HG02571 (cell line): ENCODE data around the gene LAMC2.
"Not testable (repeated sequence)": the region's sequence is repeated elsewhere in the genome, so short reads cannot be mapped to it uniquely, and the experiment has no call there.

ENCODE experiments used
- ATAC-seq: cut with Tn5 transposase; IDR thresholded peaks from one replicate; pipeline ENCODE4 v1.9.1; 2021; ENCODE audit warnings: mild to moderate bottlenecking, moderate library complexity; ENCODE audit not compliant: unreplicated experiment

Gene LAMC2

DNA sequence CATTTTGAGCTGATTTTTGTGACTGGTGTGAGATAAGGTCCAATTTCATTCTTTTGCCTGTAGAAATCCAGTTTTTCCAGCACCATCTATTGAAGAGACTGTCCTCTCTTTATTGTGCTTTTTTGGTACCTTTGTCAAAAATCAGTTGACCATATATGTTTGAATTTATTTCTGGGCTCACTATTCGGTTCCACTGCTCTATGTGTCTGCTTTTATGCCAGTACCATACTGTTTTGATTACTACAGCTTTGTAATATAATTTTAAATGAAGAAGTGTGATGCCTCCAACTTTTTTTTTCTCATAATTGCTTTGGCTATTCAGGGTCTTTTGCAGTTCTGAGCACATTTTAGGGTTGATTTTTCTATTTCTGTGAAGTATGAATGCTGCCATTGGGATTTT lies 69.0 kb downstream of the LAMC2 start:
- no peak for ATAC-seq

DNA sequence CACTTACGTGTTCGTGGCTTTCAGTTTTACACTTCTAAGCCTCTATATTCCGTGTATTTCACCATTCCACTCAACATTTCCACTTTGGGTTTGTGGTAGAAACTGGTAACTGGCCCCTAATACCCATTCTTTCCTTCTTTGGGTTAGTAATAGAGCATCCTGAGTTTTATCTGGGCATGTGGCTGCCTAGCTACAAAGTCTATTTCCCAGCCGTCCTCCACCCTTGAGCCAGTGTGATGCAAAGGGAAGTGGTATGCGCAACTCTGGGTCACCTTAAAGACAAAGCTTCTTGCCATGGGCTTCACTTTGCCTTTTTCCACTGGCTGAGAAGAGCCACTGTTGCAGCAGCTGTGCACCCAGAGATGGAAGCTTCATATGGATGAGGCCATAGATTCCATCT lies 73.9 kb downstream of the LAMC2 start:
- no peak for ATAC-seq

DNA sequence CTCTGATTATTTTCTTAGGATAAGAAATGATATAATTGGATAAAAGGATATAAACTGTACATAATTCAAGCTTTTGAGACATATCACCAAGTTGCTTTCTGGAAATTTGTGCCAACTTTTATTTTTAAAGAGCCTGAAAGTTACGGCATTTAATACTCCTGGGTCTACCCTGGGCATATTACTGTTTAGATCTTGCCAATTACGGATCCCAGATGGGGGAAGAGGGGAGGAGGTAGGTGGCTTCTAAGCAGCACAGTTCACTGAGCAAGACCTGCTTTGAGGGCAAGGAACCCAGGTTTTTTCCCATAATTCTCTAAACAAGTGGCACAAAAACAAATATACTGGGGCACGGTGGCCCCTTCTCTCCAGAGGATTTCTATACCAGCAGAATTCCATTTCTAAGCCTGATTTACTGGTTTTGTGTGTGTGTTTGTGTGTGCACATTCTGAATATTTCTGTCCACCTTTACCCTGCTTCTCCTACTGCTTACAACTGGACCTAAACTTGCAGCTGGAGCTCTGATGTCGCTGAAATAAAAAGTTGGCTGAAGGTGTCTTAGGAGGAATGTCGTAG lies 76.7 kb downstream of the LAMC2 start:
- no peak for ATAC-seq

DNA sequence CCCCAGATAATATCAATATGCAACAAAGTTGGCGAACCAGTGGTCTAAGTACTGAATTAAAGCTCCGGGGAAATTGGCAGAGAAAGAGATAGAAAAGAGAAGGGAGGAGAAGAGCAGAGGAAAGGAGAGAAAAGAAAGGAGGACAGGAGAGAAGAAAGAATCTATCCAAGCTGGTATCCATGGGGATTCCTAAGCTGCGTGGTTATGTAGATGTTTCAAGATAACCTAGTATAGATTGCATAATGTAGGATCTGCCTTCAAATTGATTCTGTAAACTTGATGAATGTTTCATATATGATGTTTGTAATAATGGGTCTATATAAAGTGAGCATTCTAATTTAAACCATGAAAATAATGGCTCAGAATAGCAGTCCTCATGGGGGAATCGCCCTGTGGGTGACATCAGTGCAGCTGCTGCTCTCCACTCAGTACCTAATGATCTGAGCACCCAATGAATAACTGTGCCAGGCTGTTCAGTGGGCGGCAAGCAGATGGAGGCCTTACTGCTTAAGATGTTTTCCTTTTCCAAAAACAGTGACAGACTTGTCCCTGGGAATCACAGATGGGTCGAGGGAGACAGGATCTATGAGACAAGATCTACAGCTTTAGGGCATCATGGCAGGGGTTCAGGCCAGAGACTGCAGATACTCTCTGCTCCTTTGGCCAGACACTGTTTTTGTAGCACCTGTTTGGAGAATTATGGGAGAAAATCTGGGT lies 78.0 kb downstream of the LAMC2 start:
- no peak for ATAC-seq

DNA sequence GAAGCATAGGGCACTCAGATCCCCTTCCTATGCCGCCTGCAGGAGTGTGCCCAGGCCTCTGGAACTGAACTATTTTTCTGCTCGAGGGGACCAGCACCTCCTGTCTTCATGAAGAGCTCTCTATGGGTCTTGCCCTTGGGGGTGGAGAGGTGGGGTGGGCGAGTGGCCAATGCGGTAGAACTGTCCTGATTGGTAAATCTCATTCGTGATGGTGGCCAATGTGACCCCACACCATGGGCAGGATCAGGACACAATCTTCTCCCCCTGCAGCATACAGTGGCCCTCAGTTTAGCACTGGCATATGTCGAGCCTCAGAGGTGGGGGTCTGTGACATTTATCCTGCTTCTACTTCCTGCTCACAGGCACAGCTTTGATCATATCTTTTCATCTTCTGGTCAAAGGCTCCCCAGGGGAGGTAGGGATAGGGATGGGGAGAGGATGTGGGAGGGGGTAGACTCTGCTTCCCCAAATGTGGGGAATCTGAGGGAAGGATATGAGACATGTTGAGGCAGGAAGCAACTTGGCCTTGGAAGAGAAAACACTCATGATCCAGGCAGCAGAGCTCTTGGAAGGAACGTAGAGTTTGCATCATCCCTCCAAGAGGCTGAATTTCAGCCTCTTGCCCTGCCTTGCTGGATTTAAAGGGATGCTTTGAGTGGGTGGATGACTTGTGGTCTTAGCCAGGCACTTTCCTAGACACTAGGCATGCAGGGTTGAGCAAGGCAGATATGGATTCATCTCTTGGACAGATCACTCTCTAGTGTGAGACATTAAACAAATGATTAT lies 81.8 kb downstream of the LAMC2 start:
- ATAC-seq: no peak

DNA sequence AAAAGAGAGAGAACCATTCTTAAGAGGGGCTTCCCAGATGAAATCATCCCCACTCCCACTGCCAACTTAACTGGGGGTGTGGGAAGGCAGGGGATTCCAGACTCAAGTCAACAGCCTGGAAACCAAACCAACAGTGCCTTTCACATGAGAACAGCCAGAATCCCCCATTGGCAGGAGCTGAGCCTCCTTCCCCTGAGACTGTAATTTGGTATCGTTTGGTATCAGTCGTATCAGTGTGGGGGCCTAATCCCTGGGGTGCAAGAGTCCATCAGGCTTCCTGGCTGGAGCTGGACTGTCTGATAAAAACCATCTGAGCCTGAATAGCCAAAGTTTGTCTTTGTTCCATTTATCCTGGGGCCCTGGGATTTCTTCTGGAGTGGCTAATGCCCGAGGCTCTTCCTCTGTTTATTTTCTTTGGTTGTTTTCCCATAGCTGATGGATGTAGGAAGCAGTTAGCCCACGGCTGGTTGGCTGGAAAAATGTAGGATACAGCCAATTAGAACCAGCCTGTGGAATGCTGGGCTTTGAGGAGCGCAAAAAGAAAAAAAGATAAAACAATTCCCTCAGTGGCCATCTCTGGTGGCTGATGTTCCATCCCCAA lies 84.6 kb downstream of the LAMC2 start:
- ATAC-seq: no peak

DNA sequence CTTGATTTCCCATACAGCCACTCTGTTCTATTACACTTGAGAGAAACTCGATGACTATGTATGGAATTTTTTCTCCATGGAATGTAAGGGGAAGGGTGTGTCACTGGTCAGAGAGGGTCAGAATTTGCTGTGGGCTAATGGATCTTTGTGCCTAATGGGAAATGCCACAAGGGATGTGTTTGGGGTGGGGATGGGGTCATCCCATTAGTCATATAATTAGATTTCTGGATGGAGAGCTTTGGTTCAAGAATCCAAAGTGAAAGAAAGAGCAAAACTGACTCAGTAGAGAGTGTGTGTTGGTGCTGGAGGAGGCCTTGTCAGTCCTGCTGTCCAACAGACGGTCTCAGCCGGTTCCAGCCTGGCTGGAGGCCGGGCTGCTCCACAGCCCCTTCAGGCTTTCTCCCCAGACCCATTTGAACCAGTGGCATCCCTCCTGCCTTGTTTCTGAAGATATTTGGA lies 86.4 kb downstream of the LAMC2 start:
- ATAC-seq: no peak

DNA sequence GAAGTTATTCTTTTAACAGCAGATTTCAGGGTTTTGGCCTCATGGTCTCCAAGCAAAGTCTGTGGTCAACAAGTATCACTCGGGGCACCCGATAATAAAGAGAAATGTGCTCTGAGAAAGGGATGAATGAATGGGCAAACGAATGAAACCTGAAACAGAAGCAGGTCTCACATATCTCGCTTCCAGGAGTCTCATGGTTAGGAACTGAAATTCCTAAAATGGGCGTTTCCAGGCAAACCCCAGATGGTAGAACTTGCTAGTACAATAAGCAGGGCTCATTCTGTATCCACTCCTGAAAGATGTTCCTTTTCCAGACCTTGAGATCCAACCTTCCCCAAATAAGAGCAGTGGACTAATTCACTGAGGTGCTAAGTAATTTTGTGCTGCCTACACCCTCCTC lies 87.2 kb downstream of the LAMC2 start:
- no peak for ATAC-seq

DNA sequence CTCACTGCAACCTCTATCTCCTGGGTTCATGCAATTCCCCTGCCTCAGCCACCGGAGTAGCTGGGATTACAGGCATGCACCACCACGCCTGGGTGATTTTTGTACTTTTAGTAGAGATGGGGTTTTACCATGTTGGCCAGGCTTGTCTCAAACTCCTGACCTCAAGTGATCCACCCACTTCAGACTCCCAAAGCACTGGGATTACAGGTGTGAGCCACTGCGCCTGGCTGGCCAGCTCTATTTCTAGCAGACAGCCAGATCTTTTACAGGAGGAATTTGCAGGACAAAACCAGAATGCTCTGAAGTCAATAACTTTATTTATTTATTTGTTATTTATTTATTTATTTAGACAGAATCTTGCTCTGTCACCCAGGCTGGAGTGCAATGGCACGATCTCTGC lies 87.9 kb downstream of the LAMC2 start:
- ATAC-seq: not testable (repeated sequence)

DNA sequence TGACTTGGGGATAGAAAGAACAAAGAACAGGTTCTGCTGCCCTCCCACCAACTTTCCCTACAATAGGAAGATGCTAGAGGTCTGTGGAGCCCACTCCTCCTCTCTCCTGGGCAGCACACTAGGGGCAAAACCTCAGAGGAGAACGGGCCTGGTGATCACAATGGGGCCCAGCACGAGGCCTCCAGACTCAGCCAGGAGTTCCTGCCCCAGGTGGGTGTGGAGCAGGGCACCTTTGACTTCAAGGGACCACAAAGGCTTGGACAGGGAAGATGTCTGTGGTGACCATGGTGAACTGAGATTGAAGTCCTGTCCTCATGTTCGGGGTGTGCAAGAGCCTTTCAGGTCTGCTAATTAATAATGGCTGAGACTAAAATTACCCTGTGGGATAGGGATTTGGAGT lies 88.8 kb downstream of the LAMC2 start:
- ATAC-seq: no peak

DNA sequence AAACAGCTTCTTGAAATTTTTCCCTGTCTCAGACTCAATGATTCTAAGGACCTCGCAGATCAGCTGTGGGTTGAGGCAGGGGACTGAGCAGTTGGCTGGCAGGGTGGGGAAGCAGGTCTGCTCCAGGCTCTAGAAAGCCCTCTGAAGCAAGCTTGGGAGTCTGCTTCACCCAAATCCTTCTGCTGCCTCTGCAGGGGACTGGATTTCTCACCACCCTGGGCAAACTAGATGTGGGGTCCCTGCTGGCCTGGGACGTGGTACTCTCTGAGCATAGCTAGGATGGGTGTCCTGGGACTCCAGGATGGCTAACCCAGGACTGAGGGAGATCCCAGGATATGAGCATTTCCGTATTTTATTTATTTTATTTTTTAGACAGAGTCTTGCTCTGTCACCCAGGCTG lies 89.3 kb downstream of the LAMC2 start:
- no peak for ATAC-seq

DNA sequence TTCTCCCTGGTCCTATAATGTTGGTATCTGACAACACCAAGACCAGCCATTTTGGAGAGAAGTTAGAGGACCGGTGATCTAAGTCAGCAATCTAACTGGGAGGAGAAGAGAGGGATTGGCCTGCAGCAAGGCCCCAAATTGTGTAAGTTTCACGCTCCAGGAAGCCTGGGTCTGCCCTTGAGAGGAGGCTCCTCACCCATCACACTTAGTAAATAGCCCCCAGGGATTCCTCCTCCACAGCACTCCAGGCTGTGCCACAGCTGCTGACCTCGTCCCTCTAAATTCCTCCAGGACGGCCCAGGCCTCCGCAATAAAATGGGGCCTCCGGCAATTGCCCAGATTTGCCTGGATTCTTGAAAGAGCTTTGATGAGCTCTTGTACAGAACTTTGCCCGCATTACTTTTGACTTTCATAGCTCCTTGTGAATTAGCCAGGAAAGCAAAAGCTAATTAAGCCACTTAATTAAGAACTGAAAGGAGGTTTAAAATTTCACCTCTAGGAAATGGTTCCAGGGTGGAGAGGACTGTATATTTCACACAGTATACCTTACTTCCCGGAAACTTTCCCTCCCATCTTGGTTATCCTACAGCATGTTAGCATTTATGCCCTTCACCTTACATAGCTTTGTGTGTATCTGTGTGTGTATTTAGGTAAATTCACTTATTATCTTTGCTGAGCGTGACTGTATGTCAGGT lies 90.5 kb downstream of the LAMC2 start:
- no peak for ATAC-seq

DNA sequence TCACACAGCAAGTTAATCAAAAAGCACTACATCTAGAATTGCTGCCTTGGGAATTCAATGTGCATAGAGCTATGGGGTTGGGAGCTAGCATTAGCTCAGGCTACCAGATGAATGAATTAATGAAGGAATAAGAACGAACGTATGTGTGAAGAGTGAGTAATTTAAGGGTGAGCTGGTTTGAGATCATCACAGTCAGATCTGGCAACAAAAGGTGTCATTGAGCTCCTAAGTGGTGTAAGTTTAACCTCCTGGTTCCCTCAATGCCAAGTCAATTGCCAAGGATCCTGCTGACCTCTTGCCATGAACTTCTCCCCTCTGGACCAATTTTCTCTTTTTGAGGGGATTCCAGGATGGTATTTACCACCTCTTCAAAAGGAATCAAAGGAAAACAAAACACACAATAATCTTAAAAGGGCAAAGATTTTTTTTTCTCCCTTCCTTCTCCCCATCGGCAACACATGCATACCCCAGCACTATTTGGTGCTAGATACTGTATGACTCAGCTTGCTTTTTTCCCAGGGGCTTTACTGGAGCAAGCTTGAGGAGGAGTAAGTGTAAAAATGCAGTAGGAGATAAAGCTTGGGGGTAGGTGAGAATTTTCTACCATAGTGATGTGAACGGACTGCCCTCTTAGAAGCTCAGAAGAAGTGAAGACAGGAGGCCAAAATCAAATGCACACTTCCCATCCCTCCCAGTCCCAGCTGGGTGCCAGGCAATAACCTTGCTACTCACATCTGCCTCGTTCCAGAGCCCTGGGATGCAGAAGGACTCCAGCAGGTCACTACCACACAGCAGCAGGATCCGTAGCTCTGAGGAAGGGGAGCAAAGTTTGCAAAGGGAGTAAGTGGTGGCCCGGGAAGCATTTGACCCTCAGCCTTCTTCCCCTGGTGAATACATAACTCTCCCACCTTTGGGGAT lies 92.0 kb downstream of the LAMC2 start:
- ATAC-seq: no peak

DNA sequence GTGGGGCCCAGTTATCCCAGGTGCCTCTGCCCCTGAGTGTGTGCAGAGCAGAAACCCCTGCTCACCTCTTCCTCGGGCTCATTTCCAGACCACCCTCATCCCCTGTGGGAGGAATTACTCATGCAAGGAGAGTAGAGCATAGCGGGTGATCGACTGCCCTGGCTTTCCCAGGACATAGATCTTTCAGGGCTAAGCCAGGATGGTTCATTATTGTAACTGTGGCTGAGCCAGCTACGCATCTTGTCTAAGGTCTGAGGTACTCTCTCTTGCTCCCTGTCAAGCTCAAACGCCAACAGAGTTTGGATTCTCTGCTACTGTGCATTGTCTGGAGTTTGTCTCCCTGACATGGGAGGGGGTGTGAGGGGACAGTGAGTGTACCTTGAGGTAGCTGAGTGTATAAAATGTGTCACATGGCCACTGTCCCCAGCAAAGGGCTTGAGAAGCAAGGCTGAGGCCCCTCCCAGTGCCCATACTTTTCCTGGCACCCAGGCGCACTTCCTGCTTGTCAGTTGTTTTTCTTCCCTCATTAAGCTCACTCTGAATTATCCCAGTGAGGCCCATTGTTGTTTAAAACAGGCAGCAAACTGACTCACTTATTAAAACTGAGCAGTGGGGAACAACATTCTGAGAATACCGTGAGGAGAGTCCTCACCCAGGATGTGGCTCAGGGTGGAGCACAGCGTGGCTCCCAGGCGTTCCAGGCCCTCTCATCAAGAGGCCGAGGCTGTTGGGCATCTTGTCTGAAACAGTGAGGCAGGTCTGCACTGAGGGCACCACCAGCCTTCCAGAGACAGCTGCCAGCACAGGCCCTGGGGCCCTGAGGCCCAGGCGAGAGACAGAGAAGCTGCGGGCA lies 92.9 kb downstream of the LAMC2 start:
- ATAC-seq: no peak

DNA sequence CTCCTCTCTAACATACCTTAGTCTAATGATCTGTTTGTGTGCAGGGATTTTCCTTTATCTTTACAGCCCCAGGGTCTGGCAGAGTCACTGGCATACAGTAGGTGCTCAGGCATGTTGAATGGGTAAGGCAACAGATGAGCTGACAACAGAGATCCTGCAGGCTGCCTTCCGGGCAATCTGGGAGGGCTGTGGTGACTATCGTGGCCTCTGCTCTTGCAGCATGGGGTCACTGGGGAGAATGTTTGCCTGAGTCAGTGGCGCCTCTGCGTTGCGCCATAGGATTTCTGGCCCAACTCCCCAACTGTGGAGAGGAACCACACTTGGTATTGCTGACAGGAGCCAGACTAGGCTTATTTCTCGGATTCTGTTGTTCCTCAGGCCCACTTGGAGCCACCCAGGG lies 93.8 kb downstream of the LAMC2 start:
- ATAC-seq: no peak

DNA sequence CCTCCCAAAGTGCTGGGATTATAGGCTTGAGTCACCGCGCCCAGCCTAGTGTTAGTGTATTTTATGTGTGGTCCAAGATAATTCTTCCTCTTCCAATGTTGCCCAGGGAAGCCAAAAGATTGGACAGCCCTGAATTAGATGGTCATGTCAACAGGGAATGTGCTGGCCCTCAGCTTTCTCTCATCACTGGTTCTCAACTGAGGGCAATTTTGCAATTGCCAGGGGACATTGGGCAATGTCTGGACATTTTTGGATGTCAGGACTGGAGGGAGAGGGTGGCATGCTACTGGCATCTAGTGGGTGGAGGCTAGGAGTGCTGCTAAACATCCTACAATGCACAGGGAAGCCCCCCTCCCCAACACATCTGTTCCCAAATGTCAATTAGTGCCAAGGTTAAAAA lies 95.0 kb downstream of the LAMC2 start:
- no peak for ATAC-seq

DNA sequence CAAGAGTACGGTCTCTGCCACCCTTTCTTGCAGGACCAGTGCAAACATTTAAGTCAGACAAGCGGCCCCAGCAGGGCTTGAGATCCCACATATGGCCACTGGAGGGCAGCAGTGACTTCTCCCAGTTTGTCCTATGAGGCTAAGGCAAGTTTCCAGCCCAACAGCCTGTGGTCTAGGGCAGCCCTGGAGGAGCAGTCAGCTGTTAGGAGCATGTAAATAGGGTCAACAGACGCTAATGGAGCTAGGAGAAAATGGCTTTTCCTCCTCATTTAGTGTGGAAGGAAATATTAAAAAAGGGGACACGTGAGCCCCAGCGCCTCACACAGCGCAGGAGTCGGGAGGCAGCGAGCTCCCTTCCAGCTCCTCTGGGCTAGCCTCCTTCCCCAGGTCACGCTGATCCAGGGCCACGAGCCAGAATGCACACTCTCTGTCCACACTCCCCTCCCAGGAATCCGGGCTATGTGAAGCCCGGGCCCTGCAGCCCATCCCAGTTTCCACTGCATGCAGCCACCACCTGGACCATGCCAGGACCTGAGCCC lies 95.6 kb downstream of the LAMC2 start:
- ATAC-seq: no peak

DNA sequence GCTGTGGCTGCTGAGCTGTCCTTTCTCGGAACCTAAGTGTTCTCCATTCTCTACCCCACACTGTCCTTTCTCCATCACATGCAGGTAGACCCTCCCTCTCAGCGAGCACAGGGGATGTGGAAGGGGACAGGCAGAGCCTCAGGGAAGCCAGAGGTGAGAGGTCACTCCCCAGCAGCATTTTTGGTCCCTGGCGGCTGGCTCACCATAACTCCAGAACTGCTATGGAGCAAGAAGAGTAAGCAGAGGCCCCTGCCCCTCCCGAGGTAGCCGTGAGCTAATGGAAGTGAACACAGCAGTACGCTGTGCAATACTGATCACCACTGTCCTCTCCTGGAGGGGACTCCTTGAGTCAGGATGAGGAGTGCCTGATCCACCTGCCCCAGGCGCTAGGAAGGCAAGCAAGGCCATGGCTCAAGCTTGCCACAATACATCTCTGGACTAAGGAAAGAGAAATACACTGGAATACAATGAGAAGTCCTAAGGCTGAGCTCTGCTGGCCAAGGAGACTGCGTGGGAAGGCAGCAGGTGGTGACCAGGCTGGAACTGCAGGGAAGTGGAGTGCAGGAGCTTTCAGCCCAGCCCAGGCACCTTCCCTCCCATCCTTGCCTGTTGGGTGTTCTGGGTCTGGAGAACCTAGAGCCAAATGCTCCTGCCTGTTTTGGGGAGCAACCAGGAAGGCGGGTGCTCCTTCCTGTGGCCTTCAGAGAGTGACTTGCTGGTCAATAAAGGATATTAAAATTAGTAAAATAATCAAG lies 96.2 kb downstream of the LAMC2 start:
- no peak for ATAC-seq
